RWPE2 (cell line): Measurements from ENCODE around the gene CDCA5.

Source experiments
- ATAC-seq: fragments of 200-7000 bp; cut with Tn5 transposase; 3 replicates; pipeline ENCODE4 v1.9.1; 2021; ENCODE audit warnings: low read depth
- DNase-seq: peaks from one replicate; pipeline ENCODE4 v3.0.0-alpha.2; 2020; ENCODE audit warnings: low spot score
- H3K27ac ChIP-seq: fragments of 450-650 bp; 2 replicates; pipeline ENCODE4 v1.5.1; 2017; ENCODE audit warnings: mild to moderate bottlenecking; ENCODE audit not compliant: poor library complexity, severe bottlenecking
- H3K27me3 ChIP-seq: fragments of 250-450 bp; sonication (Bioruptor Pico); 2 replicates; pipeline ENCODE4 v1.5.1; 2021; ENCODE audit warnings: mild to moderate bottlenecking, moderate library complexity; ENCODE audit not compliant: insufficient read depth, poor library complexity, severe bottlenecking
- H3K36me3 ChIP-seq: fragments of 250-450 bp; sonication (Bioruptor Pico); 2 replicates; pipeline ENCODE4 v1.5.1; 2020; ENCODE audit warnings: low read depth, mild to moderate bottlenecking, moderate library complexity
- H3K4me1 ChIP-seq: fragments of 250-450 bp; sonication (Bioruptor Pico); 2 replicates; pipeline ENCODE4 v1.5.1; 2021; ENCODE audit warnings: mild to moderate bottlenecking, moderate library complexity; ENCODE audit not compliant: insufficient read depth, poor library complexity, severe bottlenecking
- H3K4me3 ChIP-seq: fragments of 250-450 bp; sonication (Bioruptor Pico); 2 replicates; pipeline ENCODE4 v1.5.1; 2021; ENCODE audit warnings: mild to moderate bottlenecking, moderate library complexity; ENCODE audit not compliant: severe bottlenecking
- H3K9me3 ChIP-seq: fragments of 250-450 bp; sonication (Bioruptor Pico); 2 replicates; pipeline ENCODE4 v1.5.1; 2021; ENCODE audit warnings: mild to moderate bottlenecking, moderate library complexity; ENCODE audit not compliant: severe bottlenecking
- CTCF ChIP-seq: fragments of 450-650 bp; IDR thresholded peaks from one replicate; pipeline ENCODE4 v1.5.1; 2017; ENCODE audit warnings: mild to moderate bottlenecking, moderate library complexity; ENCODE audit not compliant: poor library complexity, severe bottlenecking

CDCA5 gene

GRCh38 chr11:65095427-65095826 is 11.6 kb upstream of the CDCA5 start:
- ATAC-seq = no peak
- no peak overlapping the region for H3K27ac ChIP-seq
- TF ChIP-seq CTCF = no peak

DNA sequence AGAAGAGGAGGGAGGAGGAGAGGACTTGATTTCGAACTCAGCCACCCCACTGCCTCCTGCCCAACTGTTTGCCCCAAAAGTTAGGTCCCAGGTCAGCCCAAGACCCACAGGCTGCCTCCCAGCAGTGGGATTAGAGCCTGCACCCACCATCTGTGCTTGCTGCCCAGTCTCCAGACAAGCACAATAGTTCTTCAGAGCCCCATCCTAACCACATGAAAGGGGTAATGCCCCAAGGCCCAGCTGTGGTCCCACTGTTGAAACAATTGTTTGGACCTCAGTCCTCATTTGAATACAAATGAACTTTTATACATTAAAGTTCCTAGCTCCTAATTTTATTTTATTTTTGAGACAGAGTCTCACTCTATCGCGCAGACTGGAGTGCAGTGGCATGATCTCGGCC is 6.8 kb upstream of the CDCA5 start:
- Histone ChIP-seq H3K27me3 (no peaks in the 10 kb centered on the region), H3K4me1 (no peaks in the 10 kb centered on the region), H3K9me3 (no peaks in the 10 kb centered on the region), H3K4me3 (no peak overlapping the region), H3K27ac (no peak overlapping the region), H3K36me3 (peaks cover 17% of the 10 kb centered on the region)
- no peak for DNase-seq
- no peak for ATAC-seq
- TF ChIP-seq CTCF = no peak

More at GRCh38 chr11:65095427-65095826, 11.6 kb upstream of the CDCA5 start:
- peaks cover 5% of the 10 kb centered on the region for H3K4me1 ChIP-seq
- no peak for DNase-seq
- H3K4me3 ChIP-seq = peak overlapping the region; percentile 92
- no peaks in the 10 kb centered on the region for H3K9me3 ChIP-seq
- H3K36me3 ChIP-seq = peaks cover 15% of the 10 kb centered on the region
- H3K27me3 ChIP-seq = no peaks in the 10 kb centered on the region

- no peak for ATAC-seq
- Histone ChIP-seq H3K4me1 (peaks cover 6% of the 10 kb centered on the region), H3K9me3 (no peaks in the 10 kb centered on the region), H3K4me3 (no peak overlapping the region), H3K27ac (no peak overlapping the region), H3K36me3 (peaks cover 23% of the 10 kb centered on the region), H3K27me3 (no peaks in the 10 kb centered on the region)
- no peak for TF ChIP-seq CTCF
- no peak for DNase-seq
Observed at GRCh38 chr11:65089621-65090020, 5.8 kb upstream of the CDCA5 start.

DNA sequence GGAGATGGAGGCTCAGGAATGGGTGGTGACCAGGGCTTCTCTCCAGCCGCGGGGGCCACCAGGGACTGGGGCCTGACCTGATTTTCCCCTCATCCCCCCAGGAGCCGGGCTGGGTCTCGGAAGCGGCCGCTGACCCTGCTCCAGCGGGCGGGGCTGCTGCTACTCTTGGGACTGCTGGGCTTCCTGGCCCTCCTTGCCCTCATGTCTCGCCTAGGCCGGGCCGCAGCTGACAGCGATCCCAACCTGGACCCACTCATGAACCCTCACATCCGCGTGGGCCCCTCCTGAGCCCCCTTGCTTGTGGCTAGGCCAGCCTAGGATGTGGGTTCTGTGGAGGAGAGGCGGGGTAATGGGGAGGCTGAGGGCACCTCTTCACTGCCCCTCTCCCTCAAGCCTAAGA is 4.0 kb upstream of the CDCA5 start:
- H3K36me3 ChIP-seq = peaks cover 27% of the 10 kb centered on the region

More for the DNA sequence above, 4.0 kb upstream of the CDCA5 start:
- Histone ChIP-seq H3K27ac (no peak overlapping the region), H3K27me3 (no peaks in the 10 kb centered on the region), H3K4me1 (peaks cover 8% of the 10 kb centered on the region), H3K9me3 (no peaks in the 10 kb centered on the region), H3K4me3 (no peak overlapping the region)
- DNase-seq = no peak
- ATAC-seq = no peak
- TF ChIP-seq CTCF = no peak
